NCI-H524 treated with DMSO at 0.1 percent for 48 hours (cell line): ENCODE data around the gene CIROP.

Experiments
- DNase-seq: peaks from one replicate; lab custom pipeline; 2025; lab: John Stamatoyannopoulos, UW

The CIROP gene

DNA sequence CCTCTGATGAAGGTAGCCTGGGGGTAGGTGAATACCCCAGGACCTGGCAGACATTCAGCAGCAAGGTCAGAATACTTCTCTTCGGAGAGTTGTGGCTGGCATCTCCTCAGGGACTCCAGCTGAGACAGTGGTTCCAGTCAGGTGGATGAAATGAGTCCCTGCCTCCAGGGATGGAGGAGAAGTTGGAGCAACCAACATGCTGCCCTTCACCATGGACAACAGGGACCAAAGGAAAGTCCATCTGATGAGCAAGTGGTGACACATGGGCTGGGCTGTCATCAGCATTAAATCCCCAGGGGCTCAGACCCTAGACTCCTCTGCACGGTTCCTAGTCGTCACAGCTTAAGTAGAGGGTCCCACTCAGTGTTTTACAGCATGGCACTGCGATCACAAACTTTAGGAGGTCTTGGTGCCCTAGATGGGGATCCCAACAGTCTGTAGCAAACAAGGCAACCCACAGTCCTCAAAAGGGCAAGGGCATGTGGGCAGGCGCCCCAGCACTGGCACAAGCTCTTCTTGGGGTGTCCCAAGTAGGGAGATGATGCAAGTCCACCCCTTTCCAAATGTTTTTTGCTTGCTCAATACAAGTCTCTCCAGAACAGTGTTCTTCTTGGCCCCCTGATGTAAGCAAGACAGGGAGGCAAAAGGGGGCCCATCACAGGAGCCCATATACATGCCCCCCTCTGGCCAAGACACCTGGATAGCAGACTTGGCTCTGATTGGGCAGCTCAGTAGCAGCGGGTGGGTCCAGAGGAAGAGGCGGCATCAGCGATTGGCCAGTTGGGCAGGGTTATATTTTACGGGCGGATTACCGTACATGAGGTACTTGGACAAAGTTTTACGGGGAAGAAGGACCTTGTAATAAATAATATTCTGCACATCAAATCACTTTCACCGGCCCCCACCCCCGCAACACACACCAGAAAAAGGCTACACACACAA, 36.7 kb downstream of the CIROP start:
- no peak for DNase-seq

DNA sequence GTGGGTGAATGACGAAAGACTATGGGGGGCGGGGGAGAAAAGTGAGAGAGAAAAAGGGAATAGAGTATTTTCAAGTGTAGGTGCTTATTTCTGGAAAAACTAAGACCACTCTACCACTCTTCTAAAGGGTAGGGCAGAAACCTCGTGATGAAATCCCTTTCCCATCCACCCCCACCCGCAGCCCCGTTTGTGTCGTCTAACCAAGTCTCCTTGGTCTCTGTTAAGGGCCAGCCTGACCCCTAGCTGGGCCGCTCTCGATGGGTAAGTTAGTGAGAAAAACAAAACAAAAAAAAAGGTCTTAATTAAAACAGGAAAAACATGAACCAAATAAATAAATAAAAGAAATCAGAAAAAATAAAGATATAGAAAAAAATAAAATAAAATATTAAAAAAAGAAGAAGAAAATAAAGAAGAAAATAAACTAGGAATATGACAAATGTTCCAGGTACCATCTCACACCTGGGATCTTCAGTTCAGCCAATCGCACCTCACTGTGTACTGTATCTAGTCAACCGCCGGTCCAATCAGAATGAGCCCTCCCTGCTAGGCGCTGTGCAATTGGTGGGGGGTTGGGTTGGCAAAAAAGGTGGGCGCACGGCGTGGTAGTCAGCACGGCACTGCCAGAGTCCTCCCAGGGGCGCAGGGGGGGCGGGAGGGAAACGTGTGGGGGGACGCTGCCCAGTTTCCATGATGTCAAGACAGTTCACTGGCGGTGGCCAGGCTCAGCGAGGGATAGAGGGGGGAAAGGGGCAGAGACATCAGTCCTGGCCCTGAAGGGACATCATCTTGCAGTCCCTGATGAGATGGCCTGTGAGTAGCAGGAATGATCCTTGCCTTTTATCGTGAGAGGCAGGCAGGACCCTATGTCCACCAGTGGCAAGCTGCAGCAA, 37.7 kb downstream of the CIROP start:
- no peak for DNase-seq

DNA sequence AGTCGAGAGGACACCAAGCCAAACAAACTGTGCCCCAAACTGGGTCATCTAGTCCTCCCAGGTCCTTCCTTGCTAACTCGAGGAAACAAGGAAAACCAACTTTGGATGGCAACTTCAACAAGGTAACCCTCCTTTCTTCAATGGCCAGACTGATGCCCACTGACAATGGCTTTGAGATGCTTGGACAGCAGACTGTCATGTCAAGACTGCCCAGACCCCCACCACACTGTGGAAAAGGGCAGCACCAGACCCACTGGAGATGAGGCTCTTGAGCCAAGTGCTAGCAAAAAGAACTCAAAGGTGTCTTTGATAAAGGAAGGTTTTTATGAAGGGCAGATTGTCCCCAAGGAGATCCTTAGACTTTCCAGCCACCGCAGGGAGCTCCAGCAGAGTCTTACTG, 38.4 kb downstream of the CIROP start:
- no peak for DNase-seq

DNA sequence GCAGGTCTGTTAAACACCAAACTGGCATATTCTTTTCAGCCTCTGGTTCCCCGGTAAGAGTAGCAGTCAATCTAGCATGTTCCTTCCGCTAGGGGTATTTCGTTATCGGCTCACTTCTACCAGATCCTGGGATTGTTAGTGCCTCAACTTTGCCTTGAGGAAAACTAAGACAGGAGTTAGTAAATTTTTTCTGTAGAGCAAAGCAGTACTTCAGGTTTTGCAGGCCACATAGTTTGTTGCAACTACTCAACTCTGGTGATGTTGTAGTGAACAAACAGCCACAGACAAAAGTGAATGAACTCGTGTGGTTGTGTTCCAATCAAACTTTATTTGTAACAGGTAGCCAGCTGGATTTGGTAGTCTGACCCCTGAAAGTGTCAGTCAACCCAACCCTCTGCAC, 41.2 kb downstream of the CIROP start:
- no peak for DNase-seq

DNA sequence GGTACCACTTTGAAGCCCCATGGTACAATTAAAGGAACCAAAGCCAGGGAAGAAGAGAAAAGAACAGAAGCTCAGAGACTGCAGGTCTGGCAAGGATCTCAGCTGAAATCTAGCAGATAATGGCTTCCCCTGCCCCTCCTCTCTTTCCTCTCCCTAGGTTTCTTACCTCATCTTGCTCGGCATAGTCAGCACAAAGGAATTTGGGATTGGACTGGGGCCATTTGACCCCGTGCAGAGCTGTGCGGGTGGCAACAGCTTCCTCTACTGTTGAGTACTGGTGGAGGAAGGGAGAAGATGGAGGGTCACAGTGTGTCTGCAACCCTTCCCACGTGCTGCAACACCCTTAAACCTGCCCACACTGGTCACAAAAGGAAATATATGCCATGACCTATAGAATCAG, 42.8 kb downstream of the CIROP start:
- DNase-seq = no peak

DNA sequence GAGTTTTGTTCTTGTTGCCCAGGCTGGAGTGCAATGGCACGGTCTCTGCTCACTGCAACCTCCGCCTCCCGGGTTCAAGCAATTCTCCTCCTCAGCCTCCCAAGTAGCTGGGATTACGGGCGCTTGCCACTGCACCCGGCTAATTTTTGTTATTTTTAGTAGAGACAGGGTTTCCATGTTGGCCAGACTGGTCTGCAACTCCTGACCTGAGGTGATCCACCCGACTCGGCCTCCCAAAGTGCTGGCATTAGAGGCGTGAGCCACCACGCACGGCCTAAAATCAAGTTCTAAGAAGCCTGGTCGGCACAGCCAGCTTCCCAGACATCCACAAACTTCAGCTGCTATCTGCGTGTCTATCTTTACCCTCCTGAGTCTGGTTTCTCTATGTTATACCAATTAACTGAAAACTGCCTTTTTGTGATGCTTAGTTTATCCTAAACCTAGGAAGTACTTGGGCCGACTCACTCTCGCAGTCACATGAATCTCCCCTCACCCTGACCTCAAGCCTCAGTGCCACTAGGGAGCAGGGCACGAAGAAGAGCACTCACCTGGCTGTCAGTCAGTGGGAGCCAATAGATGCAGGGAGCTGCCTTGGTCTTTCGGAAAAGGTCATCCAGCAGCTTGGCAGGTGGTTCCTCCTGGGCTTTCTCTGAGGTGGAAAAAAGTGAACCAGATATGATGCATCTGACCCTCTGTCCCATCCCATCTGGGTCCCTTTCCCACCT, 44.1 kb downstream of the CIROP start:
- no peak for DNase-seq

DNA sequence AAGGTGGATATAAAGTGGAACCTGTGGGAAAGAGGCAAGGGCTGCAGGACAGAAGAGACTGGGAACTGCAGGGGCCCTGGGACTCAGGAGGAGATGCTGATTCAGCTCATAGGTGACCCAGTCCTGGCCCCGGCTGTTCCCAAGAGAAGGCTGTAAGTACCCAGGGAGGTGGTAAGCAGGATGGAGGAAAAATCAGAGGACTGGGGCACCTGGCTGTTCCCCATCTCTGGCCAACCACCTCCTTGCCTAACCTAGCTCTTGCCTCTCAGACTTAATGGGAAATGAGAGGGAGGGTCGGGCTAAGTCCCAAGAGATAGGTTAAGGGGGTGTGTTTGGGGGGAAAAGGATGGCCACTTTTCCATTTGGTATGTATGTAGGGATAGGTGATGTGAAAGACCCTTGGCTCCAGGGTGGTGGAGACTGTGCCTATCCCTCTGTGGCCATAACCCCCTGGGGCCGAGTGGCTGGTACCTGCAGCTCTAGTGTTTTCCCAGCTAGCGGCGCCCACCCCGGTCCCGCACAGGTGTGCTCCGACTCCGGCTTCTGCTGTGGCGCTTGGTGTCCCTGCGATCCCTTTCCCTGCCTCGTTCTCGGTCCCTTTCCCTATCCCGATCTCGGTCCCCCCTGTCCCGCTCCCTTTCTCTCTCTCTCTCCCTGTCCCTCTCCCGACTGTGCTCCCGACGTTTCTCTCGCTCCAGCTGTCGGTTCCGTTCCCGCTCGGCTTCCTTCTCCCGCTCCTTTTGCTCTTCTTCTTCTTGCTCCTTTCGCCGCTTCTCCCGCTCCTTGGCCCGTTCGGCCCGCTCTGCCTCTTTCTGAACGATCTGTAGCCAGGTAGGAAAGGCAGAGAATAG, 45.9 kb downstream of the CIROP start:
- DNase-seq = no peak

DNA sequence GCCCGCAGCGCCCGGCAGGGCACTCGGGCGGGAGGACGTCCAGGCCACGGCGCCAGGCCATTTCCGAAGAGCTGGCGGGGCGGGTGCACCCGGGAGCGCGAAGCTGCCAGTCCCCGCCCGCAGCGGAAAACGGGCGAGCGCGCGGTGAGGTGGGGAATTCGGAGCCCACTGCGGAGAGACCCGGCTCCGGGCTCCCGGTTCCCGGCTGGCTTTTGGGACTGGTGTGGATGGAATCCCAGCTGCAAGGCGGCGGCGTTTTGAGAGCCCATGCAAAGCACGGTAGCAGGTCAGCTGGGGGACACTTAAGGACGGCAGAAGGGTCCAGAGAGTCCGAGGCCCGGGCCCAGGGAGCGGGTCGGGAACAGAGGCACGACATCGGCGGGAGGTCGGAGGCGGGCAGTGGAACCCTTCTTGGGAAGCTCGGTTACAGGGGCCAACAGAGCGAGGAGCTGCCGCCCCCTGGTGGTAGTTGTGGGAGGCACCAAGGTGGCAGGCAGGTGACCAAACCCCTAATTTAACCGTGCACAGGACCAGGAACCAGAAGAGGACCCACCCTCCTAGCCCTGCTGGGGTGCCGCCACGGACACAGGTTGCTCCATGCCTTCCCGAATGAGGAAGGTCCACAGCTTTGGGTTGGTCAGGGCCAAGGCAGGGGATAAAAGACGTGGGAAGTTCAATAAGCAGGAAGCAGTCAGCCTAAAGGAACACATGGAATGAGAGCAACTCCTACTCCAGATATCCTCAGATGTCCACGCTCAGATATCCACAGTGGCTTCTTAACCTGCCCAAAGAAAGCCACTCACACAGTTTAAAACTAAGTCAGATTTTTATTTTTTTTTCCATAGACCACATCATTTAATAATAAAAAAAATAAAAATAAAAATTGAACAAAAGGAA, 46.8 kb downstream of the CIROP start:
- DNase-seq = no peak

DNA sequence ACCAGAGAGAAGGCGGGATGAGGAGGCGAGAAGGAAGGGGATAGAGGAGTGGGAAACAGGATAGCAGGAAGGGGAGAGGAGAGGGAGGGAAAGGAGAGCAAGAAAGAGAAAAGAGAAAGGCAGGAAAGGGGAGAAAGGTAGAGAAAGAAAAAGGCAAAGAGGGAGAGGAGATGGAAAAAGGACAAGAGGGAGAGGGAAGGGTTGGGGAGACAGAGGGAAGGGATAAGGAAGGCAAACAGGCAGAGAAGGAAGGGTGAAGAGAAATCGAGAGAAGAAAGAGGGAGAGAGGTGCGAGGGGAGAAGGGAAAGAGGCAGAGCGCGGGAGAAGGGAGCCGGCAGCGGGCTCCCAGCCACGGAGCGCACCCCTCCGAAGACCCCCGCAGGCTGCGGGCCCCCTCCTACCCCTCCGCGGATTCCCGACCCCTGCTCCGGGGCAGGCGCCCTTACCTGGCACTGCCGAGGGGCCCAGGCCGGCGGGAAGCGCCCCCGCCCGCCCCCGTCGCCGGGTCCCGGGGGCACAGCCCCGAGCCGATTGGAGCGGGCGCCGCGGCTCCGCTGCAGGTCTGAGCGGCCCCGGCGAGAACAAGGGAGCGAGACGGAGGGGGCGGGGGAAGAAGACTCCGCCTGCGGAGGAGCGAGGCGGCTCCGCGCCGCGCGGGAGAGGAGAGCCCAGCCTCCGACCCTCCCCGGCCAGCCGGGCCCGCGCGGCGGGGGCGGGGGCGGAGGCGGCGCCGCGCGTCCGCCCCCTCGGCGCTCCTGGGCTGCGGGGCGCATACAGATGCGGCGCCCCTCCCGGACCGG, 47.6 kb downstream of the CIROP start, which contains the start of gene CDH24:
Gene CDH24 (minus strand): TSS at position 565 of the 801 bp plus-strand sequence. CDS start 1,787 bp downstream, outside the sequence.
- no peak for DNase-seq

DNA sequence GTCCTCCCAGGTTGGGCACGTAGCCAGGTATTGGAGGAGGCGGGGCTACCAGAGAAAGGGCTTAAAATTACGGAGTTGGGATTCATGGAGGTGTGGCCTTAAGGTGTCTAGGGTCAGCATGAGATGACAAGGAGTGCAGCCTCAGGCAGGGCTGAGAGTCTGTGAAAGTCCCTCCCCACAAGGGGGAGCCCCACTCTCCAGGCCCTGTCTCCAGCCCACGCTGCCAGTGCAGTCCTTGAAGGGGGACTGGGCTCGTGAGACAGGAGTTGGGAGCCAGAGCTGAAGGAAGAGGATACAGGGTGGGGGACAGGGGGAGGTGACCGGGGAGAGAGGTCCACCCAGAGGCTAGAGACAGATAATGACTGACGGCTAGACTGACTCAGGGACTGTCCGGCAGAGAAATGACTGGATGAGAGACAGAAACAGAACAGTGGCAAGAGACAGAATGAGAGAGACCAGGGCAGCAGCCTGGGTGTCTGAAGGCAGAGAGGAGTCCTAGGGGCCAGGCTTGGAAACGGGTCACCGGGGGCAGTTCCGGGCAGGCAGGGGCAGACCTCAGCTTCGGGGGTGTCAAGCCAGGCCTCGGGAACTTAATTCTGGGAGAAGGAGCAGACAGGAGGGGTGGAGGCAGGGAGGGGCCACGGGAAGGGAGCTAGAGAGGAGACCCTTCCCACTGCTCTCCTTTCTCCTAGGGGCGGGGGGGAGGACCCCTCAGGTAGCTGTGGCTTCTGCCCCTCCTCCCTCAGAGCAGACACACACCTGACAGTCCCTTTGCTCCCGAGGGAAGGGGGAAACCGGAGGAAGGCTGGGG, 48.4 kb downstream of the CIROP start:
- no peak for DNase-seq

DNA sequence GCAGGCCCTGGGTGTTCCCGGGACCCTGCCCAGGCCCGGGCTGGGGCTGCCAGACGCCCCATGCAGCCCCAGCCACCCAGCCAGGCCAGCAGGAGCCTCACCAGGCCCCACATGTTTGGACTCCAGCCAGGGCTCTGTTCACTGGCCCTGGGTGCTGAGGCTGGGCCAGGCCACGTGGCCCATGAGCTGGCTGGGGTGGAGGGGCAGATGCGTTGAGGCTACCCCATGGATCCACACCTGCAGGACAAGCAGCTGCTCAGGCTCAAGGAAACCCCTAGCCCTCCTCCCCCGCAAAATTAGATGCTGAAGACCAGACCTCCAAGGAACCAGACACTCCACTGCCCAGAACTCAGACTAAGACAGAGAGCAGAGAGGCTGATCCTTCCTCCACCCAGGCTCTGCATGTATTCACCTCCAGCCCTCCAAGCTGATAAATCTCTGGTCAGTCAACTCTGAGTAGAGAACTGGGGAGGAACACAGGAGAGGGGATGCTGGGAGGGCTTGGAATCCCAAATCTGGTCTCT, 49.1 kb downstream of the CIROP start:
- no peak for DNase-seq

DNA sequence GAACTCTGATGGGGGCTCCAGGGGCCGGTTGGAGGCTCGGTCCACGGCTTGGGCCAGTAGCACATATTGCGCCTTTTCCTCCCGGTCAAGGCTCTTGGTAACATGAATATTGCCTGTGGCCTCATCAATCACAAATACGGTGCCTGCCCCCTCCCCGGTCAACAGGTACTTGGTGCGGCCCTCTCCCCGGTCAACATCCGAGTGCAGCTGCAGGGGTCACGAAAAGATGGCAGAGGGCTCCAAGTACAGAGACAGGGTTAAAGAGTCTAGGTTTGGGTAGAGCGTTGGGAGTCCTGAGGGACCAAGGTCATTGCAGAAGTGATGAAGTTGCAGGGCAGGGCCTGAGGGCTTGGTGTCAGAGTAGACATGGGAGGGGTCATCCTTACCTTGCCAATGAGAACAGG, 49.6 kb downstream of the CIROP start:
- DNase-seq = no peak

DNA sequence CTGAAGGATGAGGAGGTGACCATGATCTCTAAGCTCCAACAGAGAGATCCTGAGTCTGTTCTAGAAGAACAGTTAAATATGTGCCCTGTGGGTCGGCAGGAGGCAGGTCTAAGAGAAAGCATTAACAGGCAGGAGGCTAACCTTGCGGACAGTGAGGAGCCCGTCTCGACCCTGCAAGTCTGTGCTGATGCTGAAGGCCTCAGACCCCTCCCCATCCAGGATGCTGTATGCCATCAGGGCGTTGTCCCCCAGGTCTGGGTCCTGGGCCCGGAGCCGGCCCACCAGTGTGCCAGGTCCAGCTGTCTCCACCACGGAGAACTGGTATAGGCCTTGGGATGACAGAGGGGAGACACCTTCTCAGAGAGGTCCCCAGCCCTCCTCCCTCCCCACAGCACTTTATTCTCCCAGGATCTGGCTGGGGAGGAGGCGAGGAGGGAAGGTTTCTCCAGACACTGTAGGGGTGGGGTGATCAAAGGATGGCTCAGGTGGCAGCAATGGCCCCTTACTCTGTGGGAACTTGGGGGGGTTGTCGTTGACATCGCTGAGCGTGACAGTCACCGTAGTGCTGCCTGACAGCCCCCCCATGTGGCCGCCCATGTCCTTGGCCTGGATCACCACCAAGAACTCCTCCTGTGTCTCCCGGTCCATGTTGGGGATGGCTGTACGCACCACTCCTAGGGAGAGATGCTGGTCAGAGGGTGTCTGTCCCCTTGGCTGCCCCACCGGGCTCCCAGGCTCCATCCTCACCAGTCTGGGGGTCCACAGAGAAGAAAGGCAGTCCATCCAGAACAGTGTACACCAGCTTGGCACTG, 50.6 kb downstream of the CIROP start:
- DNase-seq = no peak

DNA sequence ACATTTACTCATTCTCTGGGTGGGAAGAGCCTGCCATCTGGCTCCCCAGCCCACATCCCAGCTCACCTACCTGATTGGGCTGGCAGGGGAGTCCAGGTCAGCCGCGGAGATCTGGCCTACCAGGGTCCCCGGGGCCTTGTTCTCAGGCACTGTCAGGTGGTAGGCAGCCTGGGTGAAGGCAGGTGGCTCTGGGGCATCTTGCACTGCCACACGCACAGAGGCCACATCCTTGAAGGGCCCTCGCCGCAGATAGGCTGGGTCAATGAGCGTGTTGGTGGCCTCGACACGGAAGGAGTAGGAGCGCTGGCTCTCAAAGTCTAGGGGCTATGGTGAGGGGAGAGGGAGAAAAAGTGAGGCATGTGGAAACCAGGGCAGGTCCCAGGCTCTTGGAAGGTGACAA, 51.4 kb downstream of the CIROP start:
- DNase-seq = no peak

DNA sequence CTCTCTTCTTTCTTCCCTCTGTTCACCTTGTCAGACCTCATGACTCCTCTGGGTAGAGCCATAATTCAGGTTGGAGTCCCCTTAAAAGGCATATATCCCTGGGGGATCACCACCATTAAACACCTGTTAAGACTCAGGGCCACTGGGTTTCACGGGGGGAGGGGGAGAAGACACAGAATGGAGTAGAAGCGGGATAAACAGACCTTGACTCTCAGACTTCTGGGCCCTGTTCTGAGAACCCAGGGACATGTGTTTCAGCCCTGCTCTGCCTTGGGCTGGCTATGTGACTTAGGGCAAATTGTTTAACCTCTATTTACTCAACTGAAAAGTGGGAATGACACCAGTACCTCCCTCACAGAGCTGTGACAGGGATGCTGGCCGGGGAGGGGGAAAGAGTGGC, 52.1 kb downstream of the CIROP start:
- no peak for DNase-seq

DNA sequence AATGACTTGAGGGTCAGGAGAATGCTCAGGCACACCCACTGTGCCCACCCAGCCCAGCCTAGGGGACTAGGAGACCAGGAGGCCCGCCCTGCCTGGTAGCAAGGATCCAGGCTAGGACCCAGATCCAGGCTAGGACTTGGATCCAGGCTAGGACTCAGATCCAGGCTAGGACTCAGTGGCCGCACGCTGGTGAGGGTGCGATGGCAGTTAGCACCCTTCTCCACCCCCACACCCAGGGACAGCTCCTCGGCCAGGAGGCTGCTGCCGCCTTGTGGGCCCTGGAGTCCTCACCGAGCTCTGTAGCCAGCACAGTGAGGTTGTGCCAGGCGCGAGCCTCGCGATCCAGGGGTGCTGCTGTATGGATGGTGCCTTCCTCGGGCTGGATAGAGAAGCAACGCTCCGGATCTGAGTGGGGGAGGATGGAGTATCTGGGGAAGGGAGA, 52.6 kb downstream of the CIROP start:
- DNase-seq = no peak
